Mesendoderm (in vitro differentiated cells): Measurements from ENCODE around the gene SPTBN4.

Experiments used
- DNase-seq: peaks from one replicate; pipeline ENCODE4 v3.0.0; 2013
- H2AK5ac ChIP-seq: 2 replicates; pipeline ENCODE4 v1.6.1; 2013; ENCODE audit warnings: low read length, inconsistent platforms
- H2BK120ac ChIP-seq: 2 replicates; pipeline ENCODE4 v1.6.1; 2013; ENCODE audit warnings: low read depth, mild to moderate bottlenecking, low read length, moderate library complexity, mixed read lengths
- H2BK15ac ChIP-seq: replicated peaks from 2 replicates; pipeline ENCODE4 v1.6.1; 2013; ENCODE audit warnings: low read depth, mild to moderate bottlenecking, moderate library complexity
- H2BK5ac ChIP-seq: 2 replicates; pipeline ENCODE4 v1.6.1; 2013; ENCODE audit warnings: low read length, inconsistent platforms
- H3K18ac ChIP-seq: 2 replicates; pipeline ENCODE4 v1.6.1; 2013; ENCODE audit warnings: mild to moderate bottlenecking, low read length, mixed read lengths
- H3K23ac ChIP-seq: one replicate; pipeline ENCODE4 v1.6.1; 2013; ENCODE audit warnings: low read length
- H3K27ac ChIP-seq: 2 replicates; pipeline ENCODE4 v1.5.1; 2013; ENCODE audit warnings: low read depth, mild to moderate bottlenecking, inconsistent platforms, low read length, moderate library complexity
- H3K27me3 ChIP-seq: 2 replicates; pipeline ENCODE4 v1.6.1; 2013; ENCODE audit warnings: low read length, control low read depth, mild to moderate bottlenecking, inconsistent platforms; ENCODE audit not compliant: insufficient read depth, poor library complexity
- H3K36me3 ChIP-seq: 2 replicates; pipeline ENCODE4 v1.6.1; 2013; ENCODE audit warnings: low read length, inconsistent platforms; ENCODE audit not compliant: control insufficient read depth, insufficient read depth
- H3K4ac ChIP-seq: one replicate; pipeline ENCODE4 v1.6.1; 2013; ENCODE audit warnings: low read depth, mild to moderate bottlenecking, low read length, moderate library complexity
- H3K4me1 ChIP-seq: 2 replicates; pipeline ENCODE4 v1.6.1; 2013; ENCODE audit warnings: low read depth, low read length, inconsistent platforms; ENCODE audit not compliant: control insufficient read depth
- H3K4me2 ChIP-seq: 2 replicates; pipeline ENCODE4 v1.6.1; 2013; ENCODE audit warnings: low read length
- H3K4me3 ChIP-seq: 2 replicates; pipeline ENCODE4 v1.5.1; 2013; ENCODE audit warnings: mild to moderate bottlenecking, low read length
- H3K56ac ChIP-seq: one replicate; pipeline ENCODE4 v1.6.1; 2013; ENCODE audit warnings: low read length
- H3K79me1 ChIP-seq: 2 replicates; pipeline ENCODE4 v1.6.1; 2013; ENCODE audit warnings: low read length, inconsistent platforms
- H3K79me2 ChIP-seq: 2 replicates; pipeline ENCODE4 v1.6.1; 2013; ENCODE audit warnings: mild to moderate bottlenecking, low read length; ENCODE audit not compliant: control insufficient read depth, insufficient read depth
- H3K9ac ChIP-seq: 2 replicates; pipeline ENCODE4 v1.6.1; 2013; ENCODE audit warnings: low read length, inconsistent platforms
- H4K5ac ChIP-seq: one replicate; pipeline ENCODE4 v1.6.1; 2013; ENCODE audit warnings: low read length
- H4K8ac ChIP-seq: one replicate; pipeline ENCODE4 v1.6.1; 2013; ENCODE audit warnings: low read depth, mild to moderate bottlenecking, control low read depth, low read length, moderate library complexity
- WGBS: extraction: QIAGEN DNeasy Blood & Tissue Kit; methylation state at CpG from one replicate; pipeline ENCODE4 v1.1.7; 2013; ENCODE audit warnings: low lambda C conversion rate, missing lambda C conversion rate; ENCODE audit not compliant: insufficient coverage; ENCODE audit errors: extremely low coverage; 5-methylcytosine and 5-hydroxymethylcytosine counted together

The SPTBN4 gene

DNA sequence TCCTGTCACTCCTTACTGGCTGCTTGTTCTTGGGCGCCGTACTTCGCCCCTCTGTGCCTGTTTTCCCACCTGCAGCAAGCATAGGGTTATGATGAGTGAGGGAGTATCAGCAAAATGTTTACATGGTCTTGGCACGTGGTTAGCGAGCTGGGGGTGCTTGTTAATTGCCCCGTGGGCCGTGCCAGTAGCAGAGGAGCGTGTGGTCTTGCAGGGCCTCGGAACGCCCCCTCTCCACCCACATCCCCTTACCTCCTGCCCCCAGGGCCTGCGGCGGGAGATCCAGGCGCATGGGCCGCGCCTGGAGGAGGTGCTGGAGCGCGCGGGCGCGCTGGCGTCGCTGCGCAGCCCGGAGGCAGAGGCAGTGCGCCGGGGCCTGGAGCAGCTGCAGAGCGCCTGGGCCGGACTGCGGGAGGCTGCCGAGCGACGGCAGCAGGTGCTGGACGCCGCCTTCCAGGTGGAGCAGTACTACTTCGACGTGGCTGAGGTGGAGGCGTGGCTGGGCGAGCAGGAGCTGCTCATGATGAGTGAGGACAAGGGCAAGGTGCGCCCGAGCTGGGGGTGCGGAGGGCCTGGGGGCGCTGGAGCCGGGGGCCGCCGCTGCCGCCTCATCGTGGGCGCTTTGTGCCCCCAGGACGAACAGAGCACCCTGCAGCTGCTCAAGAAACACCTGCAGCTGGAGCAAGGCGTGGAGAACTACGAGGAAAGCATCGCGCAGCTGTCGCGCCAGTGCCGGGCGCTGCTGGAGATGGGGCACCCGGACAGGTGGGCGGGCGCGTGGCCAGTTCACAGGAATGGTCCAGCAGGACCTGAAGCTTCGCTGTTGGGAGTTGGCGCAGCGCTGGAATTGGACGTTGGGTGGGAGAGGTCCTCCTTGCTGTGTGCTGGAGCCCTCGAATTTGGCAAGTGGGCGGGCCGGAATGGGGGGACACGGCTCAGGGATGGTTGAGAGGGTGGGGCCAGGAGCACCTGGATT, 87.4 kb downstream of the SPTBN4 start:
- H3K4ac ChIP-seq: no peak overlapping the region
- DNase-seq: peak; percentile 61

DNA sequence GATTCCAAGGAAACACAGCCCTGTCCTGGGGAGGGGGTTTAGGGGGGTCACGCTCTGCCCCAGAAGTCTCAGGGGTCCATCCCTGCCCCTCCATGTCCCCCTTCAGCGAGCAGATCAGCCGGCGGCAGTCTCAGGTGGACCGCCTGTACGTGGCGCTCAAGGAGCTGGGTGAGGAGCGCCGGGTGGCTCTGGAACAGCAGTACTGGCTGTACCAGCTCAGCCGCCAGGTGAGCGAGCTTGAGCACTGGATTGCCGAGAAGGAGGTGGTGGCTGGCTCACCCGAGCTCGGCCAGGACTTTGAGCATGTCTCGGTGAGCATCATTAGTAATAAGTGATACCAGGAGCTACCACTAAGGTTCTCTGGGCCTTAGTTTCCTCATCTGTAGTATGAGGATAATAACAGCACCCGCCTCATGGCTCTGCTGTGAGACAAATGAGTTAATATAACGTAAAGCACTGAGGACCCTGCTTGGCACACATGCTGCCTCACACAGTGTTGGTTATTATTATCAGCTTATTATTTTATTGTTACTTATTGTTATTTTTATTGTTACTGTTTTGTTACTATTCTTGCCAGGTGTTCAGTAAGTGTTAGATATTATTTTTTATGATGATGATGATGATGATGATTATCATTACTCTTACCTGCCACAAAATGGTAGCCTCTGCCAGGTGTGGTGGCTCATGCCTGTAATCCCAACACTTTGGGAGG, 89.3 kb downstream of the SPTBN4 start:
- Histone ChIP-seq H2BK15ac (no peak overlapping the region), H3K36me3 (no peaks in the 10 kb centered on the region), H2BK5ac (no peak overlapping the region), H3K4me3 (no peak overlapping the region), H3K79me1 (no peaks in the 10 kb centered on the region), H3K4me2 (no peak overlapping the region), H3K79me2 (no peaks in the 10 kb centered on the region), H3K4ac (no peak overlapping the region), H3K27ac (no peak overlapping the region), H3K18ac (no peak overlapping the region), H3K4me1 (no peaks in the 10 kb centered on the region), H2BK120ac (no peak overlapping the region), H3K27me3 (peaks cover 14% of the 10 kb centered on the region), H4K8ac (no peak overlapping the region), H3K56ac (no peak overlapping the region), H3K23ac (no peak overlapping the region), H2AK5ac (no peak overlapping the region), H3K9ac (no peak overlapping the region), H4K5ac (no peak overlapping the region)
- DNase-seq: no peak
- no CpG with 5 or more reads among the region's 17 CpGs for WGBS

More for the DNA sequence above, 87.4 kb downstream of the SPTBN4 start:
- Histone ChIP-seq H4K8ac (no peak overlapping the region), H2BK5ac (no peak overlapping the region), H2BK120ac (no peak overlapping the region), H3K4me1 (no peaks in the 10 kb centered on the region), H3K4me3 (no peak overlapping the region), H3K56ac (no peak overlapping the region), H3K18ac (no peak overlapping the region), H3K4me2 (no peak overlapping the region), H2BK15ac (no peak overlapping the region), H3K79me2 (no peaks in the 10 kb centered on the region), H3K9ac (no peak overlapping the region), H3K27me3 (peaks cover 14% of the 10 kb centered on the region), H3K79me1 (no peaks in the 10 kb centered on the region), H3K23ac (no peak overlapping the region), H3K36me3 (no peaks in the 10 kb centered on the region), H3K27ac (no peak overlapping the region), H4K5ac (no peak overlapping the region), H2AK5ac (no peak overlapping the region)
- WGBS: no CpG with 5 or more reads among the region's 69 CpGs

DNA sequence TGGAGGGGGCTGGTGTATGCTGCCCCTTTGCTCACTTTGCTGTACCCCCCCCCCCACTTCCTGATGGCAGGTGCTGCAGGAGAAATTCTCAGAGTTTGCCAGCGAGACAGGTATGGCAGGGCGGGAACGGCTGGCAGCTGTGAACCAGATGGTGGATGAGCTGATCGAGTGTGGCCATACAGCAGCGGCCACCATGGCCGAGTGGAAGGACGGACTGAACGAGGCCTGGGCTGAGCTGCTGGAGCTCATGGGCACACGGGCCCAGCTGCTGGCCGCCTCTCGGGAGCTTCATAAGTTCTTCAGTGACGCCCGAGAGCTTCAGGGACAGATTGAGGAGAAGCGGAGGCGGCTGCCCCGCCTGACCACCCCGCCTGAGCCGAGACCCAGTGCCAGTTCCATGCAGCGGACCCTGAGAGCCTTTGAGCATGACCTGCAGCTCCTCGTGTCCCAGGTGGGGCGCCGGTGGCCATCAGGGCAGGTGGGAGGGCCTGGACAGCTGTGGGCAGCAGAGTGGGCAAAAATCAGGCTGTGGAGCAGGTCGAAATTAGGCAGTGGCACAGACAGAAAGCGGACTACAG, 90.2 kb downstream of the SPTBN4 start:
- Histone ChIP-seq H2BK5ac (no peak overlapping the region), H2BK120ac (no peak overlapping the region), H3K4ac (no peak overlapping the region), H3K4me3 (no peak overlapping the region), H3K56ac (no peak overlapping the region), H3K27me3 (peaks cover 14% of the 10 kb centered on the region), H3K18ac (no peak overlapping the region), H3K36me3 (no peaks in the 10 kb centered on the region), H3K27ac (no peak overlapping the region), H3K79me2 (no peaks in the 10 kb centered on the region), H2BK15ac (no peak overlapping the region), H2AK5ac (no peak overlapping the region), H4K8ac (no peak overlapping the region), H3K4me1 (no peaks in the 10 kb centered on the region), H3K23ac (no peak overlapping the region), H3K4me2 (no peak overlapping the region), H3K79me1 (no peaks in the 10 kb centered on the region), H4K5ac (no peak overlapping the region), H3K9ac (no peak overlapping the region)
- no peak for DNase-seq
- WGBS: no CpG with 5 or more reads among the region's 24 CpGs

DNA sequence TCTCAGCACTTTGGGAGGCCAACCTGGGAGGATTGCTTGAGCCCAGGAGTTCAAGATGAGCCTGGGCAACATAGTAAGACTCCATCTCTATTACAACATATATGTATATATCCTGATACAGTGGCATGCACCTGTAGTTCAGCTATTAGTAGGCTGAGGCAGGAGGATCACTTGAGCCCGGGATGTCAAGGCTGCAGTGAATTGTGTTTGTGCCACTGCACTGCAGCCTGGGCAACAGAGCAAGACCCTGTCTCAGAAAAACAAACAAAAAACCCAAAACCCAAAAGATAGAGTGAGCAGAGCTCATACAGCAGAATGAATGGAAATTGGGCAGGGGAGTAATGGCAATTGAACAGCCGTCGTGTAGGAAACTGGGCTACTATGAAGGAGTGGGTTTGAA, 92.6 kb downstream of the SPTBN4 start:
- Histone ChIP-seq H4K8ac (no peak overlapping the region), H3K36me3 (no peaks in the 10 kb centered on the region), H4K5ac (no peak overlapping the region), H2BK120ac (no peak overlapping the region), H2BK5ac (no peak overlapping the region), H3K4ac (no peak overlapping the region), H3K4me2 (no peak overlapping the region), H3K9ac (no peak overlapping the region), H3K4me1 (no peaks in the 10 kb centered on the region), H3K79me1 (no peaks in the 10 kb centered on the region), H3K27me3 (peaks cover 10% of the 10 kb centered on the region), H3K18ac (no peak overlapping the region), H2BK15ac (no peak overlapping the region), H3K79me2 (no peaks in the 10 kb centered on the region), H3K56ac (no peak overlapping the region), H3K27ac (no peak overlapping the region), H2AK5ac (no peak overlapping the region), H3K23ac (no peak overlapping the region), H3K4me3 (no peak overlapping the region)
- no CpG with 5 or more reads among the region's 3 CpGs for WGBS
- no peak for DNase-seq

DNA sequence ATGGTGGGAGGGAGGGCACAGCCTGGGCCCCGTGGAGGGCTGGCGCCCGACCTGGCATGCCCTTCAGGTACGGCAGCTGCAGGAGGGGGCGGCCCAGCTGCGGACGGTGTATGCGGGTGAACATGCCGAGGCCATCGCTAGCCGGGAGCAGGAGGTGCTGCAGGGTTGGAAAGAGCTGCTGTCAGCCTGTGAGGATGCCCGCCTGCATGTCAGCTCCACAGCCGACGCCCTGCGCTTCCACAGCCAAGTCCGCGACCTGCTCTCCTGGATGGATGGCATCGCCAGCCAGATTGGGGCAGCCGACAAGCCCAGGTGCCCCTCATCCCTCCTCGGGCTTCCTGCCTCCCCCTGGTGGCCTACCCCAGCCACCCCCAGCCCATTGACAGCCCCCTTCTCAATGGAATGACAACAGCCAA, 93.3 kb downstream of the SPTBN4 start:
- Histone ChIP-seq H3K27me3 (peaks cover 3% of the 10 kb centered on the region), H2BK5ac (no peak overlapping the region), H3K36me3 (no peaks in the 10 kb centered on the region), H2BK120ac (no peak overlapping the region), H3K4me1 (no peaks in the 10 kb centered on the region), H3K9ac (no peak overlapping the region), H3K4ac (no peak overlapping the region), H3K18ac (no peak overlapping the region), H2BK15ac (no peak overlapping the region), H3K79me1 (no peaks in the 10 kb centered on the region), H3K4me3 (no peak overlapping the region), H4K8ac (no peak overlapping the region), H2AK5ac (no peak overlapping the region), H3K23ac (no peak overlapping the region), H3K4me2 (no peak overlapping the region), H3K27ac (no peak overlapping the region), H4K5ac (no peak overlapping the region), H3K56ac (no peak overlapping the region), H3K79me2 (no peaks in the 10 kb centered on the region)
- DNase-seq: no peak
- no CpG with 5 or more reads among the region's 20 CpGs for WGBS
